Spinal cord (tissue), 10 donors: ENCODE measurements around the gene MRPL44. TPM values are rescaled to one million over a fixed set of nuclear protein-coding genes. Genes with fewer than 3 reads are reported as not detected.

Experiments
- DNase-seq, 6 donors: peaks; one replicate each; pipeline versions ENCODE4 v3.0.0 to v3.0.0-alpha.2; 2013 to 2015; ENCODE audit warnings: low spot score in 6 of 6, low read depth in 4 of 6
- H3K27ac ChIP-seq: one replicate; pipeline ENCODE4 v1.5.1; 2013; ENCODE audit warnings: low read depth, low read length, control low read depth
- H3K27me3 ChIP-seq: one replicate; pipeline ENCODE4 v1.6.1; 2013; ENCODE audit warnings: low read length; ENCODE audit not compliant: control insufficient read depth, insufficient read depth
- H3K36me3 ChIP-seq: one replicate; pipeline ENCODE4 v1.6.1; 2013; ENCODE audit warnings: low read length; ENCODE audit not compliant: control insufficient read depth, insufficient read depth
- H3K4me1 ChIP-seq: one replicate; pipeline ENCODE4 v1.6.1; 2013; ENCODE audit warnings: low read length; ENCODE audit not compliant: control insufficient read depth, insufficient read depth
- H3K4me3 ChIP-seq: one replicate; pipeline ENCODE4 v1.5.1; 2013; ENCODE audit warnings: low read depth, low read length, control low read depth
- H3K9me3 ChIP-seq: one replicate; pipeline ENCODE4 v1.6.1; 2013; ENCODE audit warnings: low read length; ENCODE audit not compliant: control insufficient read depth, insufficient read depth
- WGBS: methylation state at CpG from one replicate; pipeline ENCODE4 v1.1.5; 2013; ENCODE audit warnings: missing lambda C conversion rate; ENCODE audit not compliant: insufficient coverage; 5-methylcytosine and 5-hydroxymethylcytosine counted together
- long read RNA-seq, 4 donors: transcript quantifications; one replicate each; lab custom pipeline, GENCODE V29; 2026
- polyA plus RNA-seq, 2 donors: library from polyadenylated mRNA; unstranded; fragments of 120-200 nt; gene quantifications; one replicate each; pipeline ENCODE4 v1.2.1, GENCODE V29; 2013; ENCODE audit not compliant: insufficient read length in 2 of 2
- total RNA-seq, 2 donors: library from RNA; depleted of rRNA in 1 of 2; stranded (reverse); fragments of 120-200 nt in 1 of 2; fragments of >200 nt in 1 of 2; gene quantifications; one replicate each; pipeline versions ENCODE4 v1.2.3 to v1.2.4, GENCODE V29; 2013 to 2014
- donor health status: healthy.

MRPL44 gene
- 10 to 100 TPM; 34.4 to 51.7 TPM for total RNA-seq
- 10 to 100 TPM; 36.7 to 43.8 TPM for polyA plus RNA-seq
- long read RNA-seq, donor 1, transcript MRPL44-201 (4 exons, 1,748 nt): major isoform, 17 of 41 reads
- long read RNA-seq, donor 1, partial matches to known transcripts: 24 of 41 reads
- long read RNA-seq, donor 1, other reads (novel, unspliced or antisense): 0 of 41 reads
- long read RNA-seq, donor 2, transcript MRPL44-201 (4 exons, 1,748 nt): major isoform, 9 of 9 reads
- long read RNA-seq, donor 2, partial matches to known transcripts: 0 of 9 reads
- long read RNA-seq, donor 2, other reads (novel, unspliced or antisense): 0 of 9 reads
- long read RNA-seq, donor 3, transcript MRPL44-201 (4 exons, 1,748 nt): major isoform, 15 of 15 reads
- long read RNA-seq, donor 3, partial matches to known transcripts: 0 of 15 reads
- long read RNA-seq, donor 3, other reads (novel, unspliced or antisense): 0 of 15 reads
- long read RNA-seq, donor 4, transcript MRPL44-201 (4 exons, 1,748 nt): major isoform, 11 of 11 reads
- long read RNA-seq, donor 4, partial matches to known transcripts: 0 of 11 reads
- long read RNA-seq, donor 4, other reads (novel, unspliced or antisense): 0 of 11 reads

DNA sequence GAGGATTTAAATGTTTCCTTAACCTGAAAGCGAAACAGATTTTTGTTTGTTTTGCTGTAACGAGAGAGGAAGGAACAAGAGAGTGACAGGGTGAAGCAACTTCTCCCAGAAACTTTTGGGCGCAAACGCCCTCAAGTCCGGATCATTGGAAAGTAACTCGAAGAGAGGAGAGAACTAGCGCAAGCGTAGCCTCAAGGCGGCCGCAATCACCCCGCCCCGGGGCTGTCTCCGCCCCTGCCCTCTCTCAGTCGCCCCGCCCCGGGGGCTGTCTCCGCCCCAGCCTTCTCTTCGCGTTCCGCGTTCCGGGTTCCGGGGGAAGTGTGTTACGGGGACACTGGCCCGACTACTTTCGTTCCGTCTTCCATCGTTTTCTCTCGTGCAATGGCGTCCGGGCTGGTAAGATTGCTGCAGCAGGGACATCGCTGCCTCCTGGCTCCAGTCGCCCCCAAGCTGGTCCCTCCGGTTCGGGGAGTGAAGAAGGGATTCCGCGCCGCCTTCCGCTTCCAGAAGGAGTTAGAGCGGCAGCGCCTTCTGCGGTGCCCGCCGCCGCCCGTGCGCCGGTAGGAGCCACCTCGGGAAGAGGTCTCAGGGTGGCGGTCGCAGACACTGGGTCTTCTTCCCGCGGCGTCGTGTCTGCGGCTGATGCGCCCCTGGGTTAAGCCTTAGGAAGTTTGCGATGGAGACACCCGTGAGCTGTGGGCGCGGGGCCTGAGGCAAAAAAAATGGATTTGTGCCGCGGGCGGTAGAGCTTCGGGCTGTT, at the start of gene MRPL44:
TSS of gene MRPL44 (plus strand) at position 372 of the 760 bp plus-strand sequence. CDS start at position 382, 10 bp downstream.
- Histone ChIP-seq H3K36me3 (no peaks in the 10 kb centered on the region), H3K4me1 (peaks cover 3% of the 10 kb centered on the region), H3K27me3 (no peaks in the 10 kb centered on the region), H3K4me3 (peak within 1 kb of the TSS; percentile 88), H3K9me3 (no peaks in the 10 kb centered on the region), H3K27ac (peak within 1 kb of the TSS; percentile 88)
- WGBS: under 1% methylated on average over 65 of the region's 65 CpGs
- peak; percentile 91 to 99 (median 95) for DNase-seq

DNA sequence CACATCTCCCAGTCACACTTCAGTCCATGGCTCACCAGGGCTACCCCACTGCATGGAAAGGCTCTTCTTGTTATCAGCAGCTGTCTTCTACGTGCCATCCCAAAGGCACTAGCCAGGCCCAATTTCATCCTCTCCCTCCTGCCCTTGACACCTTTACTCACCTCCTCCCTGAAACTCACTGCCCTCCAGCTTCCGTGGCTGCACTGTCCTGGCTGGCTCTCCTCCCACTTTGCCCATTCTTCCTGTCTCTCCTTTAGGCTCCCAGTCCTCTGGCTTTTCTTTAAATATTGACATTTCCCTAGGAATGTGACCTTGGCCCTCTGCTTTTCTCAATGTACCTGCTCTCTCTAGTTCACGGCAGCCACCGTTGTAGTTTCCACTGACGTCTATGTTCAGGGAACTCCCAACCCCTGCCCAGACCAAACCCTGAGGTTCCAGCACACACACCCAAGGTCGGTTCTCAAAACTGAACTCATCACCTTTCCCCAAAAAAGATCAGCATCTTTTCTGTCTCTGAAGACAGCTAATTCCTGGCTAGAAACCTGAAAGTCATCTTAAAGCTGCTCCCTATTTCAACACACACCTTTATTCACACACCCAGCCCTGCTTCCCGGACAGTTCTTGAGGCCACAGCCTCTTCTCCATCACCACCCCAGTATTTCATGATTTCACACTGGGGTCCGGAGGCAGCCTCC, 48.8 kb upstream of the MRPL44 start:
- Histone ChIP-seq H3K9me3 (no peaks in the 10 kb centered on the region), H3K27me3 (no peaks in the 10 kb centered on the region), H3K4me3 (no peak overlapping the region), H3K27ac (no peak overlapping the region), H3K4me1 (no peaks in the 10 kb centered on the region), H3K36me3 (no peaks in the 10 kb centered on the region)
- DNase-seq: no peak
- 87% methylated on average over 8 of the region's 8 CpGs for WGBS

DNA sequence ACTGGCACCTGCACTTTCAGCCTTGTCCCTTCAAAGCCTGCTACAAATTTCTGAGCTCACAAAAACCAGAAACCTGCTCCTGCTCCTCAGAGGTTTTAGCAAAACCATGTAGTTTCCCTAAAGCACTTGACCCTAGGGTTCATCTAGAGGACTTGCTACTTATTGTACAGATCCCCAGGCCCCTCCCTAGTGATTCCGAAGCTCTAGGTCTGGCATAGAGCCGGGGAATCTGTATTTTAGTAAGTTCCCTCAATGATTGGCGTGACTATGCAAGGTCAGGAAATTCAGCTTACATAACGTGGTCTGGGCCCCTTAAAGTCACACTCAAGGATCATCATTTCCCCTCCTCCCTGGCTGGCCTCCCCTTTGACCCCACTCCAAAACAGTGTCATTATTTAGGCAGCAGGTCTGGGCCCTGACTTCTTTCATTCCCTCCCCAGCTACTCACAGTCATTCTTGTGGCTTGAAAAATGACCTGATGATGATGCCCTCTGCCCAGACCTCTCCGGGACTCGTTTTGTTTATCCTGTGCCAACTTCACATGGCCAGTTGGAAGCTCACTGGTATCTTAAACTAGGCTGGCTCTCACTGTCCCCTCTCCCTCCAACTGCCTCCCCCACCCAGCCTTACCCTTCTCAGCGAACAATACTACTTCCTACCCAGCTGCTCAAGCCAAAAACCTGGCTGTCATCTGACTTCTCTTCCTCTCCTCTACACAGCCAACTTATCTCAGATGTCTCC, 48.1 kb upstream of the MRPL44 start:
- Histone ChIP-seq H3K27ac (no peak overlapping the region), H3K9me3 (no peaks in the 10 kb centered on the region), H3K36me3 (no peaks in the 10 kb centered on the region), H3K4me3 (no peak overlapping the region), H3K27me3 (no peaks in the 10 kb centered on the region), H3K4me1 (no peaks in the 10 kb centered on the region)
- no peak for DNase-seq
- 76% methylated on average over 7 of the region's 7 CpGs for WGBS

DNA sequence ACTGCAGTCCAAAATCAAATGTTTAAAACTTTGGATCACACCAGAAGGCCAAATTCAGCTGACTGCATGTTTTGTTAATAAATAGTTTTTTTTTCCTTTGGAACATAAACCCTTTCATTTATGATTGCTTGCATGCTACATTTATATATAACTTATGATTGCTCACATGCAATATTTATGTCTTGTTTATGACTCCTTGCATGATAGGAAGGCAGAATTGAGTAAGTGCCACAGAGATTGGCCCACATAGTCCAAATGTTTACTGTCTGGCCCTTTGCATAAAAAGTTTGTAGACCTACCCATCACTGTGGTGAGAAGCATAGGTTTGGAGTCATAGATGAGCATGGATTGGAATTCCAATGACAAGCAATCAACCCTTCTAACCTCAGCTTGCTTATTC, 42.9 kb upstream of the MRPL44 start:
- Histone ChIP-seq H3K27ac (no peak overlapping the region), H3K36me3 (peaks cover 11% of the 10 kb centered on the region), H3K4me3 (no peak overlapping the region), H3K4me1 (peaks cover 4% of the 10 kb centered on the region), H3K27me3 (no peaks in the 10 kb centered on the region), H3K9me3 (no peaks in the 10 kb centered on the region)
- DNase-seq: no peak

DNA sequence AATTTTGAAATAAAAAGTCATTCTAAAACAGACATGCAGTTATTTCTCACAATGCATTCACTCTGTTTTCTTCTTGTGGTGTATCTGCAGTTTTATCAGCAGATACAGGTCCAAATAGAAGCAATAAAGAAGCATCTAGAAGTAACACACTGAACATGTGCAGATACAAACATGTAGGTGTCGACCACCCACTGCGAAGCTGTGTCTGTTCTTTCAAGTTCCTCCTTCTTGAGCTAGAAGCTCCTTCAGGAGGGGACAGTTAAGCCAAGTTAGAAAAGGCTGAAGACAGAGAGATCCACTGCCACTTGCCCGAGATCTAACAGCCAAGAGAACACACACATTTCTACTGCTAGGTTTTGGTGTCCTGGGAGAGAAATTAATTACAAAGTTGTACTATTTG, 42.2 kb upstream of the MRPL44 start:
- no CpG with 5 or more reads among the region's 3 CpGs for WGBS
- H3K4me3 ChIP-seq: no peak overlapping the region
- no peak for DNase-seq
- no peaks in the 10 kb centered on the region for H3K9me3 ChIP-seq
- peaks cover 4% of the 10 kb centered on the region for H3K4me1 ChIP-seq
- peaks cover 12% of the 10 kb centered on the region for H3K36me3 ChIP-seq
- no peak overlapping the region for H3K27ac ChIP-seq
- no peaks in the 10 kb centered on the region for H3K27me3 ChIP-seq

DNA sequence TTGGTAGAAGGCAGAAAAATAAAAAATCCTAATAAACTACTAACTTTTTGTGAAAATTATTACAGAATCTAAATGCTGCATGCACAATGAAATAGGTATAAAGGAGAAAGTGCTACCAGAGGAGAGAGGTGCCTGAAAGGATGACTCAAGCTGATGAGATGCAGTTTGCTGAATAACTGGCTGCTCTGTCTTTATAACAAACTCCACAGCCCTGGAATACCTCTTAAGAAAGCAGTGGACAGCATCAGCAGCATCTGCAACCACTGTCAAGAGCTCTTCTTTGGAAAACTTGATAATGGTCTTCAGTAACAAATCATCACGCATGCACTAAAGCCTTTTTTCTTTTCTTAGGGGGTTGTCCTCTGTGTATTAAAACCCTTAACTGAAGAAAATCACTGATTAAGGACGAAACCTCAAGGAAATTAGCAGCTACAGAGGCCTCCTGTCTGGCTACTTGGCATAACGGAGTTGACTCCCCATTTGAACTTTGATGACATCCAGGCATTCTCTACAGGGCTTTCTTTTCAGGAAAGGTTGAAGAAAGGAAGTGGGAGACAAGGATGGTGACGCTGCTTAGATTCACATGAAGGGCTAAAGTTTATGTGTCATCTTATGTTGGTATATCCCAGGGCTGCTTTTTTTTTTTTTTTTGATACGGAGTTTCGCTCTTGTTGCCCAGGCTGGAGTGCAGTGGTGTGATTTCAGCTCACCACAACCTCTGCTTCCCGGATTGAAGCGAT, 40.9 kb upstream of the MRPL44 start:
- H3K4me3 ChIP-seq: no peak overlapping the region
- WGBS: 100% methylated on average over 2 of the region's 8 CpGs

DNA sequence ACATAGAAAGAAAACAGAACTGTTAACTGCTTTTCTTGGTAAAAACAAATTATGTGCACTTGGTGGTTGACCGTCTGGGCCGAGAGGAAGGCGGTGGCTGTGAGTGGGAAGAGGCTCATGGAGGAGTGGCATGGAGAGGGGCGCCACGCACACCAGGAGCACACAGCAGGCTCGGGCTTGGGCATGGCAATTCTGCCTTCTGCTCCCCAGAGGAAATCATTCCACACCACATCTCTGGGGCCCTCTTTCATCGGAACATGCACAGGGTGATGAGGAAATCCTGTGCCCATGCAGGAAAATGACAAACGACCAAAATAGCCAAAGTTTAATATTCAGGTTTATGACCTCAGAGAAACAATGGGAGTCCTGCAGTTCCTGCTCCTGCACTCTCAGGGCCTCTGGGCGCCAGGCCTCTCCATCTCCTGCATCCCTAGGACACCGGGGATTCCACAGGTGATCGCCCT, 38.6 kb upstream of the MRPL44 start:
- H3K27me3 ChIP-seq: no peaks in the 10 kb centered on the region
- no peaks in the 10 kb centered on the region for H3K9me3 ChIP-seq
- 95% methylated on average over 10 of the region's 11 CpGs for WGBS
- H3K4me1 ChIP-seq: peaks cover 4% of the 10 kb centered on the region
- H3K27ac ChIP-seq: no peak overlapping the region
- peaks cover 13% of the 10 kb centered on the region for H3K36me3 ChIP-seq
- DNase-seq: no peak
- no peak overlapping the region for H3K4me3 ChIP-seq

More for the DNA sequence above, 40.9 kb upstream of the MRPL44 start:
- peaks cover 4% of the 10 kb centered on the region for H3K4me1 ChIP-seq
- H3K27ac ChIP-seq: no peak overlapping the region
- no peaks in the 10 kb centered on the region for H3K27me3 ChIP-seq
- H3K9me3 ChIP-seq: no peaks in the 10 kb centered on the region
- peaks cover 13% of the 10 kb centered on the region for H3K36me3 ChIP-seq
- no peak for DNase-seq

DNA sequence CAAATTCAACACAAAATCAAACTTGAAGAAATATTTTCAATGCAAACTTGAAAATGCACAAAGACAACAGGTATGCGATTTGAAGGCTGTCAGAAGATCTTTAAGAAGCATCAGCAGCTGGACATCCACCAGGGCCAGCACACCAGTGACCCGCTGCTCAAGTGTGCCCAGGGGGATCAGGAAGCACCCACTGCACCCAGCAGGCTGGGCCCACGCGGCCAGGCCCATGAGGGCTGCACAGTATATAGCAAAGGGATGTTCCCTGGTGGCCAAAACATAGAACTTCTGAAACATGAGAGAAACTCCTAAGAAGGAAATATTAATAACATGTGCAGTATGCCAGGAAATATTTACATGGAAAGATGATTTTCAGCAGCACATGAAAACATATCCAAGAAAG, 37.2 kb upstream of the MRPL44 start:
- Histone ChIP-seq H3K27ac (no peak overlapping the region), H3K4me3 (no peak overlapping the region), H3K9me3 (no peaks in the 10 kb centered on the region), H3K27me3 (no peaks in the 10 kb centered on the region), H3K36me3 (peaks cover 13% of the 10 kb centered on the region), H3K4me1 (peaks cover 4% of the 10 kb centered on the region)
- DNase-seq: no peak
- WGBS: 100% methylated on average over 3 of the region's 4 CpGs
